Adrenal gland (tissue), 12 donors: ENCODE results near the gene ABCC12. TPM values are rescaled to one million over a fixed set of nuclear protein-coding genes. Genes with fewer than 3 reads are reported as not detected.

Experiments used
- DNase-seq, 7 donors: peaks; one replicate each; pipeline ENCODE4 v3.0.0-alpha.2; 2019 to 2020
- H3K27ac ChIP-seq, 5 donors: fragments of 200-600 bp; sonication (generic) in 4 of 5; 1 replicate in 3 of 5; 2 replicates in 2 of 5; pipeline versions ENCODE4 v1.5.1 to v1.8.0; 2016 to 2020; ENCODE audit warnings: mild to moderate bottlenecking in 1 of 5
- H3K27me3 ChIP-seq: fragments of 200-600 bp; 2 replicates; pipeline ENCODE4 v1.8.0; 2021
- H3K36me3 ChIP-seq, 2 donors: fragments of 200-600 bp; replicated peaks in 1 of 2; 1 replicate in 1 of 2; 2 replicates in 1 of 2; pipeline versions ENCODE4 v1.5.1 to v1.8.0; 2018 to 2022
- H3K4me1 ChIP-seq, 2 donors: fragments of 200-600 bp; replicated peaks in 1 of 2; 1 replicate in 1 of 2; 2 replicates in 1 of 2; pipeline versions ENCODE4 v1.5.1 to v1.8.0; 2018 to 2021
- H3K4me3 ChIP-seq, 4 donors: fragments of 200-600 bp; sonication (generic) in 3 of 4; one replicate each; pipeline ENCODE4 v1.5.1; 2016 to 2018
- H3K9me3 ChIP-seq, 3 donors: fragments of 200-600 bp; sonication (generic) in 1 of 3; replicated peaks in 1 of 3; 1 replicate in 2 of 3; 2 replicates in 1 of 3; pipeline versions ENCODE4 v1.5.1 to v1.8.0; 2016 to 2021
- POLR2A ChIP-seq, 2 donors: fragments of 450-650 bp; IDR thresholded peaks; one replicate each; pipeline ENCODE4 v1.6.1; 2017; ENCODE audit warnings: antibody characterized with exemption in 2 of 2, mild to moderate bottlenecking in 2 of 2, moderate library complexity in 1 of 2
- WGBS, 4 donors: extraction: QIAGEN DNeasy Blood & Tissue Kit in 2 of 4; methylation state at CpG; one replicate each; pipeline versions ENCODE4 v1.1.5 to v1.1.7; 2013 to 2017; 5-methylcytosine and 5-hydroxymethylcytosine counted together
- intact Hi-C, 2 donors: fragments of 100-400 bp; cut with DNase I; formaldehyde crosslinking; loops; one replicate each; pipeline versions ENCODE4 v1.14.1 to v1.15.0; 2022 to 2023
- polyA plus RNA-seq, 3 donors: library from polyadenylated mRNA; stranded (reverse); fragments of 200-250 nt in 2 of 3; fragments of 350-450 nt in 1 of 3; fragmentation: Illumina TruSeq in 1 of 3; extraction: RNeasy Lipid Tissue Mini Kit (QIAGEN cat#74804) in 1 of 3; gene quantifications; one replicate each; pipeline ENCODE4 v1.2.3, GENCODE V29; 2013 to 2014
- total RNA-seq, 9 donors: library from RNA; depleted of rRNA in 4 of 9; stranded (reverse); fragments of >200 nt in 4 of 9; fragments of 120-200 nt in 1 of 9; fragmentation: NEBNext Ultra II Directional in 1 of 9; extraction: Animal tissue kit (Norgen Biotek cat#: 25700) in 1 of 9; gene quantifications; one replicate each; pipeline versions ENCODE4 v1.1.0 to v1.2.4, GENCODE V29; 2013 to 2023
- TF ChIP-seq, protein P1 (sequence below), 6 experiments: fragments of 450-650 bp in 4 of 6; fragments of 200-600 bp in 2 of 6; sonication (generic) in 1 of 6; IDR thresholded peaks; 1 replicate in 5 of 6; 2 replicates in 1 of 6; pipeline versions ENCODE4 v1.5.1 to v1.8.0; 2016 to 2021; ENCODE audit warnings: antibody characterized with exemption in 6 of 6, mild to moderate bottlenecking in 2 of 6, moderate library complexity in 1 of 6
- donor health status: healthy with polysubstance abuse.
- donor health status: Bipolar disorder and iron deficiency.
- donor health status: DM: yes; HTN: yes; CAD: no.
- donor health status: DM: no; HTN: no; CAD: no.
- donor health status: DM: no; HTN: no; CAD: no.
- donor health status: DM: yes; HTN: yes; CAD: no.

Gene ABCC12
- total and polyA plus RNA-seq, 12 donors: not detected

DNA sequence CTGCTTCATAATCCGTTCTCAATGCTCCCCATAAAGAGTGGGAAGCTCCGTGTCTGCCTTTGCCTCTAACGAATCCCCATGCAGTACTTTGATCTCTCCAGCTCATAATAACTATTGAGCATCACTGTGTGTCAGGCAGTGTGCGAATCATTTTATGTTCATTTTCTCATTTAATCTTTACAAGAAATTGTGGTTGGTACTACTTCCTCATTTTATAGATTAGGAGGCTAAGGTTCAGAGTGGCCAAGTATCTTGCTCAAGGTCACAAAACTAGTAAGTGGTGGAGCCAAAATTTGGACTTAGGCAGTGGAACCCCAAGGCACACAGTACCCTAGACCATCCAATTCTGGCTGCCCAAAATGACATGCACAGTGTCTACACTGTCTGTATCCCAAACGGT lies 44.8 kb downstream of the ABCC12 start:
- Histone ChIP-seq H3K4me1 (no peaks in the 10 kb centered on the region), H3K9me3 (no peaks in the 10 kb centered on the region), H3K27me3 (peaks cover 3% of the 10 kb centered on the region), H3K27ac (no peak overlapping the region), H3K4me3 (no peak overlapping the region), H3K36me3 (no peaks in the 10 kb centered on the region)
- no peak for DNase-seq
- WGBS, 4 donors: 84 to 92% (median 88%) methylated on average over 5 of the region's 5 CpGs
- TF ChIP-seq, protein P1, sequence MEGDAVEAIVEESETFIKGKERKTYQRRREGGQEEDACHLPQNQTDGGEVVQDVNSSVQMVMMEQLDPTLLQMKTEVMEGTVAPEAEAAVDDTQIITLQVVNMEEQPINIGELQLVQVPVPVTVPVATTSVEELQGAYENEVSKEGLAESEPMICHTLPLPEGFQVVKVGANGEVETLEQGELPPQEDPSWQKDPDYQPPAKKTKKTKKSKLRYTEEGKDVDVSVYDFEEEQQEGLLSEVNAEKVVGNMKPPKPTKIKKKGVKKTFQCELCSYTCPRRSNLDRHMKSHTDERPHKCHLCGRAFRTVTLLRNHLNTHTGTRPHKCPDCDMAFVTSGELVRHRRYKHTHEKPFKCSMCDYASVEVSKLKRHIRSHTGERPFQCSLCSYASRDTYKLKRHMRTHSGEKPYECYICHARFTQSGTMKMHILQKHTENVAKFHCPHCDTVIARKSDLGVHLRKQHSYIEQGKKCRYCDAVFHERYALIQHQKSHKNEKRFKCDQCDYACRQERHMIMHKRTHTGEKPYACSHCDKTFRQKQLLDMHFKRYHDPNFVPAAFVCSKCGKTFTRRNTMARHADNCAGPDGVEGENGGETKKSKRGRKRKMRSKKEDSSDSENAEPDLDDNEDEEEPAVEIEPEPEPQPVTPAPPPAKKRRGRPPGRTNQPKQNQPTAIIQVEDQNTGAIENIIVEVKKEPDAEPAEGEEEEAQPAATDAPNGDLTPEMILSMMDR (IDR thresholded peaks at IDR 0.05): no peak
- no peak for TF ChIP-seq POLR2A (IDR thresholded peaks at IDR 0.05)
- intact Hi-C loops: no loop called here

DNA sequence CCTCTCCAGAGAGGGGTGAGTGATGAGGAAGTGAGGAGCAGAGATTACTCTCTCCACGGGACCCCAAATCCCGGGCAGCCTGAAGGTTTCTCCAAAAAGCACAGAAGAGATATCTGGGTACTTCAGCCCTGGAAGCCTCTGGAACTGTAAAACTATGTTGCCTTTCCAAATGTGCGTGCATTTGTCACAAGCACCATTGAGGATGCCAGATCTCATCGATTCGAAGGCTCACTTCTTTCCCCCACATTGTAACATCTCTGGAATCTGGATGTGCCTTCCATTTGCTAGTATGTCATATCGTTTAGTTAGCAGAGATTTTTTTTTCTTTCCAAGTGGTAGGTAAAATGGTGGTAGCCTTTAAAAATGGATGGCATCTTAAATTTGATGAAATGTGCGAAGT lies 45.8 kb downstream of the ABCC12 start:
- 71 to 74% (median 72%) methylated on average over 7 of the region's 7 CpGs for WGBS, 4 donors
- Histone ChIP-seq H3K27me3 (peaks cover 3% of the 10 kb centered on the region), H3K27ac (no peak overlapping the region), H3K9me3 (no peaks in the 10 kb centered on the region), H3K4me1 (no peaks in the 10 kb centered on the region), H3K36me3 (no peaks in the 10 kb centered on the region), H3K4me3 (no peak overlapping the region)
- intact Hi-C loops: no loop called here
- no peak for DNase-seq
- TF ChIP-seq, protein P1 (IDR thresholded peaks at IDR 0.05): no peak
- no peak for TF ChIP-seq POLR2A (IDR thresholded peaks at IDR 0.05)

DNA sequence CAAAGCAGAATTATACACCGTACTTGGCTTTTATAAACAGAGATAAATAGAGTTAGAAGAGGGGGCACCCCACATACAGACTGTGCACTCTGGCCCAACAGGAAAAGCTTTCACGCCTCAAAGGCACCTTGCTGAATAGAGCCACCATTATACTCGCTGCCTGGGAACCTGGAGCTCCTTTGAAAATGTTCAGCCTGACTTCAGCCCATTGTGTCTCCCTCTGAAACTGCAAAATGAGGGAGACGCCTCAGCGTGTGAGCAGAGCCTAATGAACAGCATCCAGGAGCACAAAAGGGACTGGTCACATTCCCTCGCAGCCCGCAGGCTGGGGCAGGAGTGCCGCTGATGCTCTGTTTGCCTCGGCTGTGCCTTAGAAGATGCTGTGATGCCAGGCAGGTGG lies 46.3 kb downstream of the ABCC12 start:
- no peak overlapping the region for H3K27ac ChIP-seq
- TF ChIP-seq, protein P1 (IDR thresholded peaks at IDR 0.05): no peak
- TF ChIP-seq POLR2A (IDR thresholded peaks at IDR 0.05): no peak
- H3K4me3 ChIP-seq: no peak overlapping the region
- 75 to 84% (median 79%) methylated on average over 7 to 9 of the region's 9 CpGs for WGBS, 4 donors
- peaks cover 3% of the 10 kb centered on the region for H3K27me3 ChIP-seq
- no peaks in the 10 kb centered on the region for H3K9me3 ChIP-seq
- H3K4me1 ChIP-seq: no peaks in the 10 kb centered on the region
- intact Hi-C loops: no loop called here
- no peak for DNase-seq
- H3K36me3 ChIP-seq: no peaks in the 10 kb centered on the region

DNA sequence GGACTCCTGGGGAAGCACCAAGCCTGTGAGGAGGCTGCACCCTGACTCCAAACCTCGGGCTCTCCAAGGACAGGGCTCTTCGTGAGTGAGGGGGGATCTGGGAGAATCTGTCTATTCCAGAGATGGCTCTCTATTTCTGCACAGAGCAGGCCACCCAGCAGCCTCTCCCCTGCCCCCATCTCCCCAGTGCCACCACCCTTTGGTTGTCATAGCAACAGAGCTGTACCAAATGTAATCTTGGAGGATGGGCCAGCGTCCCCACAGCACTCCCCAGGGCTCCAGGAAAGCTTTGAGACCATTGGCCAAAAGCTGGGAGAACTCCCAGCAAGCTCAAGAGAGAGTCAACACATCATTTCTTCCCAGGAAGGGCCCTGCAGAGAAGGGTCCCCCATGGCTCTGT lies 49.3 kb downstream of the ABCC12 start:
- Histone ChIP-seq H3K27me3 (peaks cover 3% of the 10 kb centered on the region), H3K4me1 (no peaks in the 10 kb centered on the region), H3K4me3 (no peak overlapping the region), H3K9me3 (no peaks in the 10 kb centered on the region), H3K36me3 (no peaks in the 10 kb centered on the region), H3K27ac (no peak overlapping the region)
- intact Hi-C loops: no loop called here
- TF ChIP-seq, protein P1 (IDR thresholded peaks at IDR 0.05): no peak
- no peak for TF ChIP-seq POLR2A (IDR thresholded peaks at IDR 0.05)
- WGBS, 4 donors: 65 to 67% methylated on average over 3 of the region's 3 CpGs; no CpG with 5 or more reads in 2 of the 4 donors
- DNase-seq: no peak

Other genes with a start within 250 kb of the ABCC12 start
- gene LONP2, start 88.3 kb upstream of the ABCC12 start, total RNA-seq: 10 to 100 TPM; 45.3 to 82.9 (median 80.0) TPM
- 10 to 100 TPM; 60.7 to 89.1 (median 65.7) TPM for gene LONP2, start 88.3 kb upstream of the ABCC12 start, polyA plus RNA-seq
- gene ABCC11, start 91.5 kb upstream of the ABCC12 start, total RNA-seq: under 1 TPM in 7 of 9 donors, not detected in 2; 0.17 to 0.74 (median 0.27) TPM
- under 1 TPM in 2 of 3 donors, not detected in 1; 0.20 to 0.27 TPM for gene ABCC11, start 91.5 kb upstream of the ABCC12 start, polyA plus RNA-seq
- 10 to 100 TPM; 11.8 to 27.5 (median 18.2) TPM for gene SIAH1, start 229.4 kb upstream of the ABCC12 start, total RNA-seq
- 10 to 100 TPM in 2 of 3 donors, 1 to 10 TPM in 1; 9.9 to 17.4 (median 10.9) TPM for gene SIAH1, start 229.4 kb upstream of the ABCC12 start, polyA plus RNA-seq